Breast epithelium (tissue), 4 donors: Measurements from ENCODE around the gene FRMD4A. TPM values are rescaled to one million over a fixed set of nuclear protein-coding genes. Genes with fewer than 3 reads are reported as not detected.

Experiments
- DNase-seq, 2 donors: peaks; one replicate each; pipeline ENCODE4 v3.0.0-alpha.2; 2019; ENCODE audit warnings: low spot score in 2 of 2
- H3K27ac ChIP-seq, 2 donors: fragments of 200-600 bp; sonication (generic) in 1 of 2; one replicate each; pipeline ENCODE4 v1.5.1; 2016 to 2019; ENCODE audit warnings: mild to moderate bottlenecking in 1 of 2
- H3K27me3 ChIP-seq, 2 donors: fragments of 200-600 bp; sonication (generic) in 1 of 2; one replicate each; pipeline versions ENCODE4 v1.5.1 to v1.6.0; 2017 to 2019; ENCODE audit warnings: control low read depth in 1 of 2, mild to moderate bottlenecking in 1 of 2
- H3K36me3 ChIP-seq: fragments of 200-600 bp; one replicate; pipeline ENCODE4 v1.5.1; 2019
- H3K4me1 ChIP-seq, 2 donors: fragments of 200-600 bp; sonication (generic); one replicate each; pipeline ENCODE4 v1.5.1; 2016 to 2019; ENCODE audit warnings: control low read depth in 1 of 2
- H3K4me3 ChIP-seq, 3 donors: fragments of 200-600 bp; sonication (generic); 1 replicate in 2 of 3; 2 replicates in 1 of 3; pipeline ENCODE4 v1.5.1; 2016 to 2019; ENCODE audit warnings: mild to moderate bottlenecking in 3 of 3, moderate library complexity in 2 of 3
- H3K9me3 ChIP-seq, 2 donors: fragments of 200-600 bp; sonication (generic) in 1 of 2; one replicate each; pipeline ENCODE4 v1.5.1; 2016 to 2019; ENCODE audit warnings: control low read depth in 1 of 2
- POLR2A ChIP-seq: fragments of 450-650 bp; IDR thresholded peaks from one replicate; pipeline ENCODE4 v1.6.1; 2016; ENCODE audit warnings: antibody characterized with exemption, mild to moderate bottlenecking, moderate library complexity
- POLR2AphosphoS5 ChIP-seq, 3 donors: sonication (generic); formaldehyde crosslinking; IDR thresholded peaks; one replicate each; pipeline ENCODE4 v1.6.1; 2017; ENCODE audit warnings: antibody characterized with exemption in 3 of 3
- intact Hi-C: fragments of 100-400 bp; cut with DNase I; formaldehyde crosslinking; loops from one replicate; pipeline ENCODE4 v1.15.1; 2023; ENCODE audit warnings: low total_unique reads
- total RNA-seq, 3 donors: library from RNA; depleted of rRNA; stranded (reverse); fragments of >200 nt; gene quantifications; one replicate each; pipeline ENCODE4 v1.1.0, GENCODE V29; 2016
- TF ChIP-seq, protein P1 (sequence below), 3 donors: fragments of 450-650 bp; IDR thresholded peaks; one replicate each; pipeline ENCODE4 v1.5.1; 2016 to 2017; ENCODE audit warnings: antibody characterized with exemption in 3 of 3, mild to moderate bottlenecking in 3 of 3, moderate library complexity in 3 of 3

Gene FRMD4A
- total RNA-seq, 3 donors from 2014 or later = 27.5 to 107 (median 34.4) TPM

DNA sequence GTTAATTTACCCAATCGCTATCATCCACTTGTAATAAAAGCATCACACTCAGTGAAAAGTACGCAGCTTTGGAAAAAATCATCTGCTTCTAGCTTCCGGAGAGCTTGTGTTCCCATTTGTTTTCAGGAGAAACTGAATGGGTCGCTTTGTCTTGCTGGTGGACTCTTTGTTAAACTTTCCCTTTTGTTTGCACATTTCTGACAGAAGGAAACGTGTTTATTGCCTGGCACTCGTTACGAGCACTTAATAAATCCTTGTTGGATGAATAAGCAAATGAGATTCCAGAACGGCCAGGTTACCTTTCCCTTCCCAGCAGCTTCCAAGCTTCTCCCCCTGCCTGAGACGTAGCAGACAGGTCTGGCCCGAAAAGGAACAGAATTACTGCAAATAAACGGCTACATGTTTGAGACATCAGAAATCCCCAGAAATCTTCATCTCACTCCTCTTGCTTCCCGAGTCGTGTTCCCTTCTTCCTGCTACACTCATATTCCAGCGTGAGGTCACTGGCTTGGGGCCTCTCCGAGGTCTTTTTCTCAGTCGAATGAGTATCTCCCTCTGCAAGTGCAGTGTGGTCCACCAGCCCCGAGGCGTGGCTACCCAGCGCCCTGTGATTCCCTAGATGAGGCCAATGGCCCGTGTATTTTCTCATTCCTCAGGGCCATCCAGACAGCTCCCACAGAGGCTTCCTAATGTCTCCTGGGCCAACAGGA is 167.2 kb downstream of the FRMD4A start:
- Histone ChIP-seq H3K27me3 (peaks cover 0 to 19% of the 10 kb centered on the region in 2 donors), H3K4me3 (no peak overlapping the region), H3K36me3 (no peaks in the 10 kb centered on the region), H3K4me1 (no peaks in the 10 kb centered on the region), H3K9me3 (no peaks in the 10 kb centered on the region), H3K27ac (no peak overlapping the region)
- intact Hi-C loops = no loop called here
- TF ChIP-seq, protein P1, sequence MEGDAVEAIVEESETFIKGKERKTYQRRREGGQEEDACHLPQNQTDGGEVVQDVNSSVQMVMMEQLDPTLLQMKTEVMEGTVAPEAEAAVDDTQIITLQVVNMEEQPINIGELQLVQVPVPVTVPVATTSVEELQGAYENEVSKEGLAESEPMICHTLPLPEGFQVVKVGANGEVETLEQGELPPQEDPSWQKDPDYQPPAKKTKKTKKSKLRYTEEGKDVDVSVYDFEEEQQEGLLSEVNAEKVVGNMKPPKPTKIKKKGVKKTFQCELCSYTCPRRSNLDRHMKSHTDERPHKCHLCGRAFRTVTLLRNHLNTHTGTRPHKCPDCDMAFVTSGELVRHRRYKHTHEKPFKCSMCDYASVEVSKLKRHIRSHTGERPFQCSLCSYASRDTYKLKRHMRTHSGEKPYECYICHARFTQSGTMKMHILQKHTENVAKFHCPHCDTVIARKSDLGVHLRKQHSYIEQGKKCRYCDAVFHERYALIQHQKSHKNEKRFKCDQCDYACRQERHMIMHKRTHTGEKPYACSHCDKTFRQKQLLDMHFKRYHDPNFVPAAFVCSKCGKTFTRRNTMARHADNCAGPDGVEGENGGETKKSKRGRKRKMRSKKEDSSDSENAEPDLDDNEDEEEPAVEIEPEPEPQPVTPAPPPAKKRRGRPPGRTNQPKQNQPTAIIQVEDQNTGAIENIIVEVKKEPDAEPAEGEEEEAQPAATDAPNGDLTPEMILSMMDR (IDR thresholded peaks at IDR 0.05) = no peak
- no peak for TF ChIP-seq POLR2A
- TF ChIP-seq POLR2AphosphoS5 (IDR thresholded peaks at IDR 0.05) = no peak
- no peak for DNase-seq

DNA sequence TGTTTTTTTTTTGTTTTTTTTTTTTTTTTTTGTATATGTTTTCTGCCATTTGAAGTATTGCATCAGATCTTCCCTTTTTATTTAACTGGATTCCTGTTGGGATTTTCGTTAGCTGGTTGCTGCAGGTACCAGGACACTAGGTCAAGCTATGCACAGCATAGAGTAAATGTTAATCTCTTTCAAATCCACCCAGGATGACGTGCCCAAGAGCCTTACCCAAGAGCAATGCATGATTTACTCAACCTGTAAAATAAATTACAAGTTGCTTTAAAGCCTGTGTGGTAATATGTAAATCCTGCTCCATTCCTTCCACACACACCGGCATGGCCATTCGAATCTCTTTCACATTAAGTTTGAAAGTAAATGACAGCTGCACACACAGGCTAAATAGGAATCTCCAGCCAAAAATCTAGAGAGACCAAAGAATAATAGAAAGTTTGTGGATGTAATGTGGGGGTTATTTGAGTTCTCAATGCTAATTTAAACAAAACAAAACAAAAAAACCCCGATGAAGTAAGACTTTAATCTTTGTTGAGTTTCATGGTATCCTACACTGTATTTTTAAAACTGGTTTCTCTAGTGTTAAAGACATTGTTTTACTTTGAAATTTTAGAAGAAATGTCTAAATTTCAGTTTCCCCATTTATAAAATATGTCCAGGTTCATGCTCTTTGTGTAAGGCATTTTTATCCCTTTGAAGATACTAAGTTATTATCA is 167.9 kb downstream of the FRMD4A start:
- TF ChIP-seq, protein P1 (IDR thresholded peaks at IDR 0.05) = no peak
- TF ChIP-seq POLR2AphosphoS5 (IDR thresholded peaks at IDR 0.05) = no peak
- no peak for TF ChIP-seq POLR2A
- Histone ChIP-seq H3K36me3 (no peaks in the 10 kb centered on the region), H3K27ac (no peak overlapping the region), H3K4me3 (no peak overlapping the region), H3K9me3 (no peaks in the 10 kb centered on the region), H3K27me3 (peaks cover 0 to 19% of the 10 kb centered on the region in 2 donors), H3K4me1 (no peaks in the 10 kb centered on the region)
- DNase-seq = no peak
- intact Hi-C loops = no loop called here

DNA sequence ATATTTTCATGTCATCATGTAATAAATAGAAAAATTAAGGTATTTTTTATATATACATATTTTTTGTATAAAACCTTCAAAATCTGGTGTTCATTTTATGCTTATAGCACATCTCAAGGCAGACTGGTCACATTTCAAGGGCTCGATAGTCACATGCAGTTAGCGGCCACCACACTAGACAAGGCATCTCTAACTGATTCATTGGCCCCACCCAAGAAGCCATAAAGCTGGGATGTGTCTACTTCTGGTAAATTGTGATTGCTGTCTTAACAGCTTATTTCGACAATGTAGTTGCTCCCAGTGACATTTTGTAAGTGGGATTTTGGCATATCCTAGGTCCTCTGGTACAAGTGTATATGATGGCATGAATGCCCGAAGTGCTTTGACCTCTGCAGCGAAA is 168.7 kb downstream of the FRMD4A start:
- Histone ChIP-seq H3K4me1 (no peaks in the 10 kb centered on the region), H3K36me3 (no peaks in the 10 kb centered on the region), H3K4me3 (no peak overlapping the region), H3K27me3 (peaks cover 0 to 15% of the 10 kb centered on the region in 2 donors), H3K9me3 (no peaks in the 10 kb centered on the region), H3K27ac (no peak overlapping the region)
- TF ChIP-seq POLR2A = no peak
- TF ChIP-seq, protein P1 (IDR thresholded peaks at IDR 0.05) = no peak
- no peak for TF ChIP-seq POLR2AphosphoS5 (IDR thresholded peaks at IDR 0.05)
- no peak for DNase-seq
- intact Hi-C loops = no loop called here

DNA sequence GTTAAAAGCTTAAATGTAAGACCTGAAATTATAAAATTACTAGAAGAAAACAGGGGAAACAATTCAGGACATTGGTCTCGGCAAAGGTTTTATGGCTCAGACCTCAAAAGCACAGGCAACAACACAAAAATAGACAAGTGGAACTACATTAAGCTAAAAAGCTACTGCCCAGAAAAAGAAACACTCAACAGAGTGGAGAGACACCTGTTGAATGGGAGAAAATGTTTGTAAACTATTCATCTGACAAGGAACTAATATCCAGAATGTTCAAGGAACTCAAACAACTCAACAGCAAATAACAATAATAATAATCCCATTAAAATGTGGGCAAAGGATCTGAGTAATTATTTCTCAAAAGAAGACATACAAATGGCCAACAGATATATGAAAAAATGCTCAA is 170.4 kb downstream of the FRMD4A start:
- H3K27ac ChIP-seq = no peak overlapping the region
- DNase-seq = no peak
- intact Hi-C loops = no loop called here
- no peaks in the 10 kb centered on the region for H3K4me1 ChIP-seq
- H3K4me3 ChIP-seq = no peak overlapping the region
- H3K36me3 ChIP-seq = no peaks in the 10 kb centered on the region
- H3K9me3 ChIP-seq = peaks cover 0 to 6% of the 10 kb centered on the region in 2 donors
- no peak for TF ChIP-seq POLR2AphosphoS5 (IDR thresholded peaks at IDR 0.05)
- TF ChIP-seq POLR2A = no peak
- TF ChIP-seq, protein P1 (IDR thresholded peaks at IDR 0.05) = no peak
- H3K27me3 ChIP-seq = peaks cover 0 to 15% of the 10 kb centered on the region in 2 donors

DNA sequence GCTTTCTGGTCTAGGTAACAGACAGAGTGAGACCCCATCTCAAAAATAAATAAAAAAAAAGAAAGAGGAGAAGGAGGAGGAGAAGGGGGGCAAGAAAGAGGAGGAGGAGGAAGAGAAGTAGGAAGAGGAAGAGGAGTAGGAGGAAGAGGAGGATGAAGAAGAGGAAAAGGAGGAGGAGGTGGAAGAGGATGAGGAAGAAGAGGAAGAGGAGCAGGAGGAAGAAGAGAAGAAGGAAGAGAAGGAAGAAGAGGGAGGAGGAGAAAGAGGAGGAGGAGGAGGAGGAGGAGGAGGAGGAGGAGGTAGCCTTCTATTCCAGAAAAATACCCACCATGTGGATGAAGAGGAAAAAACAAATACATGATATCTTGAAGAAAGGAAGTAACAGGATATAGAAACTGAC is 172.1 kb downstream of the FRMD4A start:
- H3K4me1 ChIP-seq = no peaks in the 10 kb centered on the region
- intact Hi-C loops = no loop called here
- DNase-seq = no peak
- H3K27me3 ChIP-seq = peaks cover 0 to 14% of the 10 kb centered on the region in 2 donors
- no peak overlapping the region for H3K27ac ChIP-seq
- no peak for TF ChIP-seq POLR2A
- TF ChIP-seq POLR2AphosphoS5 (IDR thresholded peaks at IDR 0.05) = no peak
- TF ChIP-seq, protein P1 (IDR thresholded peaks at IDR 0.05) = no peak
- H3K36me3 ChIP-seq = no peaks in the 10 kb centered on the region
- peaks cover 0 to 9% of the 10 kb centered on the region in 2 donors for H3K9me3 ChIP-seq
- H3K4me3 ChIP-seq = no peak overlapping the region
